Fibroblast of lung (primary cell): ENCODE measurements around the gene ACTL7A. TPM values are rescaled to one million over a fixed set of nuclear protein-coding genes. Genes with fewer than 3 reads are reported as not detected.
A peak's percentile ranks its signal among the peaks of the same experiment; 100 is the strongest.

Source experiments
- DNase-seq, 2 donors: peaks; one replicate each; pipeline versions ENCODE4 v3.0.0 to v3.0.0-alpha.2; 2010; ENCODE audit warnings: low read depth in 2 of 2
- H2AFZ ChIP-seq: 2 replicates; pipeline ENCODE4 v1.5.1; 2012; ENCODE audit warnings: low read length, control low read depth, inconsistent platforms
- H3K27ac ChIP-seq: 2 replicates; pipeline ENCODE4 v1.5.1; 2011; ENCODE audit warnings: low read length, control low read depth; ENCODE audit not compliant: insufficient read depth
- H3K27me3 ChIP-seq: 2 replicates; pipeline ENCODE4 v1.5.1; 2011; ENCODE audit warnings: mild to moderate bottlenecking, low read length; ENCODE audit not compliant: control insufficient read depth, insufficient read depth
- H3K36me3 ChIP-seq: 2 replicates; pipeline ENCODE4 v1.5.1; 2011; ENCODE audit warnings: low read length; ENCODE audit not compliant: control insufficient read depth, insufficient read depth
- H3K4me1 ChIP-seq: 2 replicates; pipeline ENCODE4 v1.5.1; 2011; ENCODE audit warnings: low read length; ENCODE audit not compliant: control insufficient read depth, insufficient read depth; ENCODE audit errors: extremely low read depth
- H3K4me2 ChIP-seq: 2 replicates; pipeline ENCODE4 v1.5.1; 2011; ENCODE audit warnings: low read length, control low read depth; ENCODE audit not compliant: insufficient read depth; ENCODE audit errors: extremely low read depth
- H3K4me3 ChIP-seq, 4 experiments: fragments of 200-600 bp in 1 of 4; sonication (generic) in 1 of 4; replicated peaks in 1 of 4; 2 replicates each; pipeline ENCODE4 v1.5.1; 2011 to 2016; ENCODE audit warnings: low read length in 4 of 4, low read depth in 3 of 4, mild to moderate bottlenecking in 3 of 4, control low read depth in 2 of 4, inconsistent platforms in 1 of 4, mixed read lengths in 1 of 4; ENCODE audit not compliant: insufficient read depth in 1 of 4; ENCODE audit errors: control extremely low read depth in 1 of 4
- H3K79me2 ChIP-seq: 2 replicates; pipeline ENCODE4 v1.5.1; 2012; ENCODE audit warnings: mild to moderate bottlenecking, low read length, inconsistent platforms; ENCODE audit not compliant: control insufficient read depth, insufficient read depth
- H3K9ac ChIP-seq: 2 replicates; pipeline ENCODE4 v1.5.1; 2011; ENCODE audit warnings: mild to moderate bottlenecking, low read length, control low read depth; ENCODE audit not compliant: insufficient read depth
- H3K9me3 ChIP-seq: 2 replicates; pipeline ENCODE4 v1.5.1; 2012; ENCODE audit warnings: low read depth, low read length; ENCODE audit not compliant: control insufficient read depth, insufficient read depth
- H4K20me1 ChIP-seq: 2 replicates; pipeline ENCODE4 v1.5.1; 2011; ENCODE audit warnings: low read length; ENCODE audit not compliant: control insufficient read depth, insufficient read depth; ENCODE audit errors: extremely low read depth
- CTCF ChIP-seq, 2 donors: IDR thresholded peaks in 1 of 2; conservative IDR thresholded peaks in 1 of 2; 1 replicate in 1 of 2; 2 replicates in 1 of 2; pipeline ENCODE4 v1.5.1; 2011 to 2012; ENCODE audit warnings: low read length in 2 of 2, control low read depth in 1 of 2, inconsistent platforms in 1 of 2, low read depth in 1 of 2, mild to moderate bottlenecking in 1 of 2
- EZH2 ChIP-seq: IDR thresholded peaks from 2 replicates; pipeline ENCODE4 v1.5.1; 2012; ENCODE audit warnings: low read length, control low read depth, mild to moderate bottlenecking; ENCODE audit errors: missing control alignments
- polyA plus RNA-seq, 2 donors: library from polyadenylated mRNA; depleted of rRNA in 1 of 2; stranded (reverse) in 1 of 2; unstranded in 1 of 2; fragments of >200 nt; gene quantifications; 2 replicates each; pipeline ENCODE4 v1.2.1, GENCODE V29; 2011 to 2012; ENCODE audit warnings: missing spikeins in 1 of 2
- total RNA-seq: library from RNA; depleted of rRNA; stranded (reverse); fragments of >200 nt; gene quantifications from 2 replicates; pipeline ENCODE4 v1.2.1, GENCODE V29; 2014

ACTL7A gene
- total and polyA plus RNA-seq, 2 donors (not counting 1 experiment from before 2014, with no cell fraction given) = not detected

GRCh38 chr9:108900176-108900575, 38.1 kb downstream of the ACTL7A start:
- TF ChIP-seq EZH2 (no peak), CTCF (conservative IDR thresholded peaks at IDR 0.05 in 1 of 2, IDR thresholded peaks at IDR 0.05 in 1 of 2; ENCODE audit: low read depth in 1 of 2, low read length in 2 of 2) (no peak)
- H3K4me3 ChIP-seq = no peak overlapping the region
- DNase-seq = no peak

DNA sequence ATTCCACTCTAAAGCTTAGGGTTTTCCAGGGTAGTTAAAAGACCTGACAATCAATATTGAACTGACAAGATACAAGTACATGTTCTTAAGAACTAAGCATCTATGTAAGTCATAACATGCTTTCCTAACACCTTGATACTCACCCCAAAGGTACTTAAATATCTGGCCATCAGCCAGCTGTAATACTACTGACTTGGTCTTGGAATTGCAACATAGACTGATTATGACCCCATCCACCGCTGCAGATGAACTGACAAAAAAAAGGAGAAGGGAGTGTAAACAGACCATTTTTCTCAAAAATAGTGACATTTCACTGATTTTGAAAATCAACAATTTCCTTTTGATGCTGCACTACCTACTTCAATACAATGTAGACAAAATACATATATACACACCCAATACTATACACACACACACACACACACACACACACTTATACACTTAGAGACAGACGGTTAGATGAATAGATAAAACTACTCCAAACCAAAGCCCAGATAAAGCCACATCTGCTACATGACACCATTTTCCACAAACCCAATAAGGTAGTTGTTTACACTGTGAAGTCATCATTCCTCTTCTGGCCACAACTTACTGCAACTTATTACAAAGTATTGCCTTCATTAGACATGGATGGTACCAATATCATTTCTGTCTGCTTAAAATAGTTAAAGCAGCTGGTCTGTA, 41.5 kb downstream of the ACTL7A start:
- Histone ChIP-seq H3K4me3 (no peak overlapping the region), H2AFZ (no peak overlapping the region), H3K9me3 (no peaks in the 10 kb centered on the region), H3K36me3 (peaks cover 11% of the 10 kb centered on the region), H3K27ac (no peak overlapping the region), H3K4me2 (no peak overlapping the region), H4K20me1 (no peaks in the 10 kb centered on the region), H3K27me3 (no peaks in the 10 kb centered on the region), H3K9ac (no peak overlapping the region), H3K79me2 (no peaks in the 10 kb centered on the region), H3K4me1 (no peaks in the 10 kb centered on the region)
- TF ChIP-seq EZH2 (no peak), CTCF (conservative IDR thresholded peaks at IDR 0.05 in 1 of 2, IDR thresholded peaks at IDR 0.05 in 1 of 2; ENCODE audit: low read depth in 1 of 2, low read length in 2 of 2) (no peak)
- DNase-seq = peak; percentile 26 to 37

More at GRCh38 chr9:108900176-108900575, 38.1 kb downstream of the ACTL7A start:
- H3K4me2 ChIP-seq = no peak overlapping the region
- no peaks in the 10 kb centered on the region for H4K20me1 ChIP-seq
- H3K36me3 ChIP-seq = peaks cover 11% of the 10 kb centered on the region
- no peak overlapping the region for H3K27ac ChIP-seq
- no peaks in the 10 kb centered on the region for H3K79me2 ChIP-seq
- H3K9me3 ChIP-seq = no peaks in the 10 kb centered on the region
- H3K4me1 ChIP-seq = no peaks in the 10 kb centered on the region
- H3K27me3 ChIP-seq = no peaks in the 10 kb centered on the region
- H2AFZ ChIP-seq = no peak overlapping the region
- H3K9ac ChIP-seq = no peak overlapping the region

DNA sequence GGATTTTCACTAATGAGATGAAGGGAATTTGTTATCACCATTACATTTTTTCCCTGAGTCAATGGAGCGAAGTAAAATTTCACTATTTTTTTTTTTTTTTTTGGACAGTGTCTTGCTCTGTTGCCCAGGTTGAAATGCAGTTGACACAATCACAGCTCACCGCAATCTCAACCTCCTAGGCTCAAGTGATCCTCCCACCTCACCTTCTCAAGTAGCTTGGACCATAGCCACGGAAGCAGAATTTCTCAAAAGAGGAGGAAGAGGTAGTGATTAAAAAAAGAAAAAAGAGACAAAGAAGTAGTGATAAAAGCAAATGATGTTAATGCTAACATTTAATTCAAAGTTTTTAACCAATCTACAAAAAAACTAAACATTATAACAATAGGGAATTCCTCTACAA, 42.1 kb downstream of the ACTL7A start:
- Histone ChIP-seq H4K20me1 (no peaks in the 10 kb centered on the region), H3K36me3 (peaks cover 11% of the 10 kb centered on the region), H3K27me3 (no peaks in the 10 kb centered on the region), H3K27ac (no peak overlapping the region), H3K9me3 (no peaks in the 10 kb centered on the region), H3K4me3 (no peak overlapping the region), H3K4me2 (no peak overlapping the region), H2AFZ (no peak overlapping the region), H3K79me2 (no peaks in the 10 kb centered on the region), H3K9ac (no peak overlapping the region), H3K4me1 (no peaks in the 10 kb centered on the region)
- no peak for DNase-seq
- no peak for TF ChIP-seq EZH2
